H1 (cell line): ENCODE measurements around the gene KCTD16. TPM values are rescaled to one million over a fixed set of nuclear protein-coding genes. Genes with fewer than 3 reads are reported as not detected.

Experiments used
- CTCF ChIA-PET: fragments of 300-600 bp; sonication (Branson Sonifier 250); formaldehyde crosslinking; loops from one replicate; lab custom pipeline; 2021; ENCODE audit not compliant: partially characterized antibody; lab: Charles Lee
- POLR2A ChIA-PET: fragments of 300-600 bp; sonication (Branson Sonifier 250); formaldehyde crosslinking; loops from one replicate; lab custom pipeline; 2021; ENCODE audit warnings: inconsistent platforms; ENCODE audit not compliant: partially characterized antibody; lab: Charles Lee
- DNase-seq, 2 experiments: peaks; one replicate each; pipeline versions ENCODE4 v3.0.0 to v3.0.0-alpha.2; 2010 to 2022; ENCODE audit warnings: low spot score in 2 of 2, low read depth in 1 of 2, mixed read lengths in 1 of 2
- FAIRE-seq: peaks from 2 replicates; lab custom pipeline; 2011; peaks lifted over from hg19 to GRCh38; lab: Jason Lieb, UNC
- H2AFZ ChIP-seq: 2 replicates; pipeline ENCODE4 v1.8.1; 2012; ENCODE audit warnings: low read length, inconsistent platforms
- H2AK5ac ChIP-seq: 2 replicates; pipeline ENCODE4 v1.6.1; 2013; ENCODE audit warnings: low read depth, low read length
- H2BK120ac ChIP-seq: replicated peaks from 2 replicates; pipeline ENCODE3; 2013; ENCODE audit warnings: low read depth, low read length, inconsistent platforms
- H2BK12ac ChIP-seq: 2 replicates; pipeline ENCODE4 v1.6.1; 2013; ENCODE audit warnings: low read depth, low read length
- H2BK15ac ChIP-seq: 2 replicates; pipeline ENCODE4 v1.6.1; 2013; ENCODE audit warnings: low read length
- H2BK20ac ChIP-seq: 2 replicates; pipeline ENCODE4 v1.6.1; 2013; ENCODE audit warnings: low read length
- H2BK5ac ChIP-seq: 2 replicates; pipeline ENCODE4 v1.6.1; 2013; ENCODE audit warnings: low read depth, low read length
- H3K14ac ChIP-seq: 2 replicates; pipeline ENCODE4 v1.6.1; 2013; ENCODE audit warnings: inconsistent platforms; ENCODE audit not compliant: insufficient read length
- H3K18ac ChIP-seq: 2 replicates; pipeline ENCODE4 v1.6.1; 2013; ENCODE audit warnings: low read length; ENCODE audit errors: extremely low read depth
- H3K23ac ChIP-seq: 2 replicates; pipeline ENCODE4 v1.6.1; 2013; ENCODE audit warnings: inconsistent platforms; ENCODE audit not compliant: insufficient read length
- H3K23me2 ChIP-seq: 2 replicates; pipeline ENCODE4 v1.6.1; 2013; ENCODE audit warnings: low read depth, low read length
- H3K27ac ChIP-seq: 2 replicates; pipeline ENCODE4 v1.6.1; 2011; ENCODE audit warnings: low read depth, low read length, inconsistent platforms
- H3K27me3 ChIP-seq, 4 experiments: replicated peaks in 1 of 4; 1 replicate in 1 of 4; 2 replicates in 3 of 4; pipeline versions ENCODE4 v1.6.1 to v1.8.1; 2011 to 2013; ENCODE audit warnings: low read length in 3 of 4, mild to moderate bottlenecking in 3 of 4, inconsistent platforms in 2 of 4, mixed read lengths in 2 of 4, moderate library complexity in 1 of 4; ENCODE audit not compliant: control insufficient read depth in 3 of 4, insufficient read depth in 3 of 4; ENCODE audit errors: extremely low read depth in 1 of 4
- H3K36me3 ChIP-seq, 4 experiments: 2 replicates each; pipeline versions ENCODE4 v1.6.1 to v1.8.1; 2011 to 2013; ENCODE audit warnings: mild to moderate bottlenecking in 4 of 4, low read length in 3 of 4, moderate library complexity in 2 of 4, control low read depth in 1 of 4, inconsistent platforms in 1 of 4; ENCODE audit not compliant: insufficient read depth in 4 of 4, control insufficient read depth in 2 of 4
- H3K4ac ChIP-seq: replicated peaks from 2 replicates; pipeline ENCODE3; 2013; ENCODE audit warnings: low read length, low read depth, mixed read lengths, inconsistent platforms; ENCODE audit not compliant: insufficient read length
- H3K4me1 ChIP-seq, 4 experiments: replicated peaks in 1 of 4; 1 replicate in 1 of 4; 2 replicates in 3 of 4; pipeline versions ENCODE4 v1.6.1 to v1.8.1; 2011 to 2013; ENCODE audit warnings: low read length in 3 of 4, inconsistent platforms in 2 of 4, mixed read lengths in 1 of 4; ENCODE audit not compliant: insufficient read depth in 4 of 4, control insufficient read depth in 3 of 4
- H3K4me2 ChIP-seq, 2 experiments: 2 replicates each; pipeline versions ENCODE4 v1.6.1 to v1.8.1; 2011 to 2013; ENCODE audit warnings: low read depth in 2 of 2, low read length in 2 of 2, control low read depth in 1 of 2, inconsistent platforms in 1 of 2, mild to moderate bottlenecking in 1 of 2; ENCODE audit not compliant: insufficient read depth in 1 of 2
- H3K4me3 ChIP-seq, 4 experiments: fragments of 200-600, 300-600 bp in 1 of 4; sonication (generic), shearing (Covaris generic), sonication (Bioruptor Twin) in 1 of 4; 2 replicates each; pipeline versions ENCODE4 v1.5.1 to v1.8.1; 2011 to 2016; ENCODE audit warnings: low read length in 4 of 4, low read depth in 3 of 4, control low read depth in 2 of 4, inconsistent platforms in 2 of 4, mild to moderate bottlenecking in 2 of 4, mixed read lengths in 1 of 4, moderate library complexity in 1 of 4; ENCODE audit not compliant: insufficient read depth in 2 of 4; ENCODE audit errors: extremely low read depth in 1 of 4
- H3K56ac ChIP-seq: replicated peaks from 2 replicates; pipeline ENCODE3; 2013; ENCODE audit warnings: low read depth, mild to moderate bottlenecking, mixed read lengths, low read length, inconsistent platforms; ENCODE audit not compliant: insufficient read length
- H3K79me1 ChIP-seq: 2 replicates; pipeline ENCODE4 v1.6.1; 2013; ENCODE audit warnings: low read depth, low read length, control low read depth
- H3K79me2 ChIP-seq, 2 experiments: 2 replicates each; pipeline versions ENCODE4 v1.6.1 to v1.8.1; 2012 to 2013; ENCODE audit warnings: low read length in 2 of 2, mild to moderate bottlenecking in 2 of 2, inconsistent platforms in 1 of 2; ENCODE audit not compliant: insufficient read depth in 2 of 2, control insufficient read depth in 1 of 2
- H3K9ac ChIP-seq, 4 experiments: replicated peaks in 1 of 4; 1 replicate in 1 of 4; 2 replicates in 3 of 4; pipeline versions ENCODE4 v1.6.1 to v1.8.1; 2011 to 2013; ENCODE audit warnings: low read depth in 3 of 4, low read length in 3 of 4, control low read depth in 2 of 4, mild to moderate bottlenecking in 2 of 4, moderate library complexity in 2 of 4, inconsistent platforms in 1 of 4; ENCODE audit errors: extremely low read depth in 1 of 4
- H3K9me3 ChIP-seq, 2 experiments: 2 replicates each; pipeline versions ENCODE4 v1.6.1 to v1.8.1; 2012 to 2013; ENCODE audit warnings: mild to moderate bottlenecking in 2 of 2, moderate library complexity in 2 of 2, control low read depth in 1 of 2, inconsistent platforms in 1 of 2, low read depth in 1 of 2, low read length in 1 of 2, mixed read lengths in 1 of 2; ENCODE audit not compliant: insufficient read depth in 2 of 2
- H4K20me1 ChIP-seq, 2 experiments: replicated peaks in 1 of 2; 2 replicates each; pipeline versions ENCODE3 to v1.8.1; 2011 to 2013; ENCODE audit warnings: inconsistent platforms in 2 of 2, low read length in 2 of 2, mild to moderate bottlenecking in 1 of 2; ENCODE audit not compliant: insufficient read depth in 2 of 2, control insufficient read depth in 1 of 2
- H4K5ac ChIP-seq: 2 replicates; pipeline ENCODE4 v1.6.1; 2013; ENCODE audit warnings: low read length, low read depth, mixed read lengths, inconsistent platforms; ENCODE audit not compliant: insufficient read length
- H4K8ac ChIP-seq: 2 replicates; pipeline ENCODE4 v1.8.0; 2013; ENCODE audit warnings: mild to moderate bottlenecking, moderate library complexity, low read length, inconsistent platforms; ENCODE audit not compliant: insufficient read depth; ENCODE audit errors: extremely low read depth
- H4K91ac ChIP-seq: replicated peaks from 2 replicates; pipeline ENCODE3; 2013; ENCODE audit warnings: low read length, mixed read lengths, inconsistent platforms; ENCODE audit not compliant: insufficient read length
- BCL11A ChIP-seq, 2 experiments: IDR thresholded peaks; one replicate each; pipeline ENCODE4 v1.6.1; 2011; ENCODE audit warnings: low read depth in 2 of 2, low read length in 2 of 2, mild to moderate bottlenecking in 2 of 2
- CTBP2 ChIP-seq: IDR thresholded peaks from 2 replicates; pipeline ENCODE4 v1.7.0; 2011; ENCODE audit warnings: borderline replicate concordance, mild to moderate bottlenecking, moderate library complexity, mixed read lengths, low read length; ENCODE audit not compliant: insufficient read depth, insufficient read length
- EZH2 ChIP-seq: fragments of 200-600 bp; sonication (generic); IDR thresholded peaks from 2 replicates; pipeline ENCODE4 v1.7.1; 2012; ENCODE audit warnings: low read depth, mild to moderate bottlenecking, moderate library complexity, low read length, inconsistent platforms; ENCODE audit not compliant: severe bottlenecking
- JUND ChIP-seq: IDR thresholded peaks from 2 replicates; pipeline ENCODE4 v1.6.1; 2011; ENCODE audit warnings: mild to moderate bottlenecking, improper control_type of control experiment, low read length
- KDM4A ChIP-seq: IDR thresholded peaks from one replicate; pipeline ENCODE4 v1.7.1; 2012; ENCODE audit warnings: low read depth, mild to moderate bottlenecking, moderate library complexity, low read length, inconsistent platforms; ENCODE audit not compliant: severe bottlenecking
- MAFK ChIP-seq: IDR thresholded peaks from 2 replicates; pipeline ENCODE4 v1.6.1; 2012; ENCODE audit warnings: low read depth, mild to moderate bottlenecking, improper control_type of control experiment, low read length
- NRF1 ChIP-seq: IDR thresholded peaks from 2 replicates; pipeline ENCODE4 v1.6.1; 2011; ENCODE audit warnings: mild to moderate bottlenecking, low read depth, low read length, improper control_type of control experiment
- PHF8 ChIP-seq: fragments of 200-600 bp; sonication (generic); conservative IDR thresholded peaks from 2 replicates; pipeline ENCODE4 v1.7.1; 2012; ENCODE audit warnings: low read depth, mild to moderate bottlenecking, inconsistent platforms, low read length, moderate library complexity
- POLR2A ChIP-seq, 2 experiments: IDR thresholded peaks; 1 replicate in 1 of 2; 2 replicates in 1 of 2; pipeline ENCODE4 v1.6.1; 2011; ENCODE audit warnings: low read depth in 2 of 2, low read length in 2 of 2, mild to moderate bottlenecking in 2 of 2; ENCODE audit errors: control extremely low read depth in 1 of 2
- RBBP5 ChIP-seq: IDR thresholded peaks from 2 replicates; pipeline ENCODE4 v1.7.1; 2012; ENCODE audit warnings: low read depth, mild to moderate bottlenecking, inconsistent platforms, low read length, moderate library complexity, borderline replicate concordance
- RXRA ChIP-seq: IDR thresholded peaks from 2 replicates; pipeline ENCODE4 v1.6.1; 2011; ENCODE audit warnings: low read depth, mild to moderate bottlenecking, low read length, moderate library complexity; ENCODE audit not compliant: insufficient read depth
- SIRT6 ChIP-seq: IDR thresholded peaks from one replicate; pipeline ENCODE4 v1.7.1; 2012; ENCODE audit warnings: low read length, inconsistent platforms
- TAF1 ChIP-seq: IDR thresholded peaks from 2 replicates; pipeline ENCODE4 v1.6.1; 2011; ENCODE audit warnings: mild to moderate bottlenecking, low read depth, low read length
- TBP ChIP-seq: IDR thresholded peaks from 2 replicates; pipeline ENCODE4 v1.6.1; 2011; ENCODE audit warnings: low read depth, low read length, improper control_type of control experiment
- ZNF274 ChIP-seq: IDR thresholded peaks from 2 replicates; pipeline ENCODE4 v1.7.0; 2012; ENCODE audit warnings: low read length, borderline replicate concordance; ENCODE audit errors: extremely low read depth
- WGBS, 2 experiments: shearing (Covaris generic) in 1 of 2; methylation state at CpG; one replicate each; pipeline versions ENCODE4 v1.1.6 to v1.1.7; 2013 to 2015; ENCODE audit warnings: low lambda C conversion rate in 2 of 2, mixed read lengths in 2 of 2, inconsistent platforms in 1 of 2, low coverage in 1 of 2, missing lambda C conversion rate in 1 of 2; ENCODE audit not compliant: insufficient replicate concordance in 2 of 2, insufficient coverage in 1 of 2, insufficient read length in 1 of 2; ENCODE audit errors: extremely low coverage in 1 of 2, missing lambda C conversion rate in 1 of 2; 5-methylcytosine and 5-hydroxymethylcytosine counted together
- polyA plus RNA-seq, 7 experiments: library from polyadenylated mRNA; depleted of rRNA in 3 of 7; stranded (reverse) in 5 of 7; unstranded in 2 of 7; fragments of >200 nt in 5 of 7; fragments of 200-250 nt in 2 of 7; gene quantifications; 1 replicate in 5 of 7; 2 replicates in 1 of 7; 4 replicates in 1 of 7; pipeline versions ENCODE4 v1.2.1 to v1.2.3, GENCODE V29; 2011 to 2013; ENCODE audit warnings: missing spikeins in 2 of 7, mixed read lengths in 2 of 7
- total RNA-seq: library from RNA; stranded (reverse); fragmentation: NEBNext Ultra II Directional; extraction: Animal tissue kit (Norgen Biotek cat#: 25700); gene quantifications from 2 replicates; pipeline ENCODE4 v1.2.1, GENCODE V29; 2021

The KCTD16 gene
- total and polyA plus RNA-seq, 2 of the 8 experiments (the other 6 are each of a cell fraction or from before 2014, with no cell fraction given) = 0.03 to 0.24 TPM

- Histone ChIP-seq H2BK15ac (no peak overlapping the region), H2AFZ (no peak overlapping the region), H4K5ac (no peak overlapping the region), H3K14ac (no peak overlapping the region), H2BK5ac (no peak overlapping the region), H3K9me3 (no peaks in the 10 kb centered on the region; a peak in 1 of 4 replicates), H3K9ac (no peak overlapping the region), H3K79me2 (no peaks in the 10 kb centered on the region), H4K20me1 (no peaks in the 10 kb centered on the region), H4K91ac (no peak overlapping the region), H2AK5ac (no peak overlapping the region), H3K18ac (no peak overlapping the region), H3K4me1 (peaks cover 0 to 3% (median 1%) of the 10 kb centered on the region in 4 experiments; a peak in 2 of 7 replicates), H3K36me3 (no peaks in the 10 kb centered on the region), H3K4ac (no peak overlapping the region), H4K8ac (no peak overlapping the region), H3K4me3 (no peak overlapping the region), H3K79me1 (no peaks in the 10 kb centered on the region), H3K56ac (no peak overlapping the region), H2BK120ac (no peak overlapping the region), H2BK12ac (no peak overlapping the region), H3K23me2 (no peaks in the 10 kb centered on the region), H3K4me2 (no peak overlapping the region), H3K27ac (no peak overlapping the region), H3K27me3 (peaks cover 0 to 1% (median 0%) of the 10 kb centered on the region in 4 experiments; a peak in 1 of 7 replicates), H2BK20ac (no peak overlapping the region), H3K23ac (no peak overlapping the region)
- 86% methylated on average over 1 of the region's 1 CpG; no CpG with 5 or more reads in 1 of the 2 experiments for WGBS, 2 experiments
- FAIRE-seq = no peak
- POLR2A ChIA-PET = no interaction called here
- DNase-seq = no peak
- CTCF ChIA-PET = interaction anchor here (0.6 to 9.1 kb wide), 7 partner anchors 14 to 1385 kb away, joined by 3 to 71 read pairs (median 4); no protein-coding TSS in a partner anchor
- TF ChIP-seq BCL11A (IDR thresholded peaks at IDR 0.05; ENCODE audit: low read depth in 2 of 2, low read length in 2 of 2) (no peak), MAFK (no peak), ZNF274 (no peak), NRF1 (no peak), SIRT6 (no peak), JUND (no peak), RXRA (no peak), EZH2 (no peak), POLR2A (IDR thresholded peaks at IDR 0.05; ENCODE audit: control extremely low read depth in 1 of 2, low read depth in 2 of 2, low read length in 2 of 2) (no peak), PHF8 (no peak), RBBP5 (no peak), TBP (no peak), KDM4A (no peak), TAF1 (no peak), CTBP2 (no peak)
These were observed 215.6 kb downstream of the KCTD16 start for GRCh38 chr5:144386315-144386714.
